ENCODE results near the gene PRKCD. TPM values are rescaled to one million over a fixed set of nuclear protein-coding genes. Genes with fewer than 3 reads are reported as not detected.

Gene PRKCD
- total and polyA plus RNA-seq, 9 of the 15 experiments (the other 6 are each of a cell fraction or from before 2014, with no cell fraction given) = 2.5 to 19.5 (median 6.1) TPM

DNA sequence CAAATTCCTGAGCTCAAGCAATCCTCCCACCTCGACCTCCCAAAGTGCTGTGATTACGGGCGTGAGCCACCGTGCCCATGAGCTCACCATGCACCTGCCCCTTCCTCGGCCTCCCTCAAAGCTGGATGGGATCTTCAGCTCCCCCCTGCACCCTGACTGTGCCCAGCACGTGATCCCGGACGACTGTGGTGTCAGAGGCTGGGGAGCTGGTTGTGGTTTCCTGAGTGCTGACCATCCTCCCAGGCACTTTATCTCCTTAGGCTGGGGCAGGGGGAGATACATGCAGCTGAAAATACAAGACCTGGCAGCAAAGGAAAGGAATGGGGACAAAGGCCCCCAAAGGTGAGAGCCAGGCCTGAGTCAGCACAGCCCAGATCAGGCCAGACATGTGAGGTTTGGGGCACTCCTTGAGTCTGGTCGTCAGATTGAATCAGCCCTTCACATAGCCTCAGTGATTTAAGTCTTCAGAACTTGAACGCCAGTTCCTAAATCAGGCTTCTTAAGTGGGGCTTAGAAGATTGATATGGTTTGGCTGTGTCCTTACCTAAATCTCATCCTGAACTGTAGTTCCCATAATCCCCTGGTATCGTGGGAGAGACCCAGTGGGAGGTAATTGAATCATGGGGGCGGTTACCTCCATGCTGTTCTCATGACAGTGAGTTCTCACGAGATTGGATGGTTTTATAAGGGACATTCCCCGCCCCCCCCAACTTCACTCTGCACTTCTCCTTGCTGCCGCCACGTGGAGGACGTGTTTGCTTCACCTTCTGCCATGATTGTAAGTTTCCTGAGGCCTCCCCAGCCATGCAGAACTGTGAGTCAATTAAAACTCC lies 35.8 kb downstream of the PRKCD start (continued):
- TF ChIP-seq ZNF318 (IDR thresholded peaks at IDR 0.05; ENCODE audit: borderline replicate concordance in 1 of 2, low read depth in 1 of 2) (no peak), ARID3A (IDR thresholded peaks at IDR 0.05; ENCODE audit: borderline replicate concordance, low read depth, low read length) (peak; percentile 52; the same call in 1 of the 2 replicates), RBM39 (optimal IDR thresholded peaks at IDR 0.05; ENCODE audit: low read depth, low read length) (no peak), HNRNPUL1 (IDR thresholded peaks at IDR 0.05; ENCODE audit: low read length) (no peak), CXXC5 (CRISPR knock-in tag; IDR thresholded peaks at IDR 0.05) (no peak), MAZ (CRISPR knock-in tag; conservative IDR thresholded peaks at IDR 0.05 in 1 of 2, IDR thresholded peaks at IDR 0.05 in 1 of 2) (0 out of 4 replicates have a peak, but pooled peaks of 1 of the 2 experiments have one; percentile 17), MCM7 (IDR thresholded peaks at IDR 0.05) (no peak), TOE1 (IDR thresholded peaks at IDR 0.05; ENCODE audit: borderline replicate concordance) (no peak), TOE1 (CRISPR knock-in tag; IDR thresholded peaks at IDR 0.05; ENCODE audit: borderline replicate concordance, low read depth) (no peak), L3MBTL2 (IDR thresholded peaks at IDR 0.05) (peak; percentile 84), SMARCE1 (IDR thresholded peaks at IDR 0.05) (no peak), TRIM28 (IDR thresholded peaks at IDR 0.05) (no peak), USF2 (CRISPR knock-in tag; IDR thresholded peaks at IDR 0.05) (peak; percentile 69), ZNF143 (CRISPR knock-in tag; IDR thresholded peaks at IDR 0.05) (peak; percentile 46; the same call in 1 of the 2 replicates)
